IMR-90 (cell line): Measurements from ENCODE around the gene OR10D3. TPM values are rescaled to one million over a fixed set of nuclear protein-coding genes. Genes with fewer than 3 reads are reported as not detected.

ENCODE experiments used
- ATAC-seq: fragments of 200-7000 bp; cut with Tn5 transposase; 2 replicates; pipeline ENCODE4 v1.9.1; 2020; ENCODE audit warnings: low read depth, mild to moderate bottlenecking, moderate library complexity
- BruUV-seq: library from RNA; stranded (reverse); fragments of 400-500 nt; replicated peaks from 2 replicates; lab custom pipeline; 2021; lab: Mats Ljungman, UMichigan
- CTCF ChIA-PET: fragments of 300-600 bp; formaldehyde crosslinking; extraction: SDS; loops from one replicate; lab custom pipeline; 2021; ENCODE audit warnings: antibody characterized with exemption; lab: Yijun Ruan, JAX
- POLR2A ChIA-PET: fragments of 300-600 bp; sonication (Branson Sonifier 250); formaldehyde crosslinking; loops from one replicate; lab custom pipeline; 2022; ENCODE audit warnings: antibody characterized with exemption; ENCODE audit not compliant: unreplicated experiment; lab: Charles Lee
- DNase-seq: peaks from one replicate; pipeline ENCODE4 v3.0.0; 2013
- H2AFZ ChIP-seq: replicated peaks from 2 replicates; pipeline ENCODE3; 2013; ENCODE audit warnings: low read length, mild to moderate bottlenecking; ENCODE audit not compliant: poor library complexity
- H2AK5ac ChIP-seq: 2 replicates; pipeline ENCODE4 v1.6.1; 2013; ENCODE audit warnings: low read depth, low read length, inconsistent platforms
- H2AK9ac ChIP-seq: replicated peaks from 2 replicates; pipeline ENCODE3; 2013; ENCODE audit warnings: mild to moderate bottlenecking, low read depth, low read length, moderate library complexity; ENCODE audit not compliant: poor library complexity
- H2BK120ac ChIP-seq: 2 replicates; pipeline ENCODE4 v1.6.1; 2013; ENCODE audit warnings: low read depth, low read length, inconsistent platforms
- H2BK15ac ChIP-seq: 3 replicates; pipeline ENCODE4 v1.6.1; 2013; ENCODE audit warnings: low read depth, low read length, inconsistent platforms
- H2BK20ac ChIP-seq: 2 replicates; pipeline ENCODE4 v1.6.1; 2013; ENCODE audit warnings: low read depth, mild to moderate bottlenecking, inconsistent platforms, low read length, moderate library complexity
- H2BK5ac ChIP-seq: 2 replicates; pipeline ENCODE4 v1.6.1; 2013; ENCODE audit warnings: mild to moderate bottlenecking, low read depth, low read length, inconsistent platforms; ENCODE audit not compliant: poor library complexity, severe bottlenecking
- H3K14ac ChIP-seq: replicated peaks from 2 replicates; pipeline ENCODE4 v1.6.1; 2013; ENCODE audit warnings: low read depth, low read length, inconsistent platforms
- H3K18ac ChIP-seq: 2 replicates; pipeline ENCODE4 v1.6.1; 2013; ENCODE audit warnings: low read depth, low read length, control low read depth
- H3K23ac ChIP-seq: 2 replicates; pipeline ENCODE4 v1.6.1; 2013; ENCODE audit warnings: low read depth, low read length, inconsistent platforms
- H3K27ac ChIP-seq: 2 replicates; pipeline ENCODE4 v1.5.1; 2013; ENCODE audit warnings: mild to moderate bottlenecking, control low read depth, low read length; ENCODE audit not compliant: insufficient read depth
- H3K27me3 ChIP-seq: 2 replicates; pipeline ENCODE4 v1.6.1; 2013; ENCODE audit warnings: low read length; ENCODE audit not compliant: control insufficient read depth, insufficient read depth
- H3K36me3 ChIP-seq: 2 replicates; pipeline ENCODE4 v1.6.1; 2013; ENCODE audit warnings: low read length, mixed read lengths; ENCODE audit not compliant: control insufficient read depth, insufficient read depth
- H3K4ac ChIP-seq: 2 replicates; pipeline ENCODE4 v1.6.1; 2013; ENCODE audit warnings: low read depth, low read length, inconsistent platforms
- H3K4me1 ChIP-seq: 2 replicates; pipeline ENCODE4 v1.6.1; 2013; ENCODE audit warnings: low read length, mixed read lengths; ENCODE audit not compliant: control insufficient read depth, insufficient read depth
- H3K4me2 ChIP-seq: 2 replicates; pipeline ENCODE4 v1.6.1; 2013; ENCODE audit warnings: low read depth, mild to moderate bottlenecking, control low read depth, low read length, moderate library complexity
- H3K4me3 ChIP-seq: 2 replicates; pipeline ENCODE4 v1.5.1; 2013; ENCODE audit warnings: low read depth, mild to moderate bottlenecking, control low read depth, low read length, moderate library complexity; ENCODE audit not compliant: insufficient read depth
- H3K56ac ChIP-seq: 2 replicates; pipeline ENCODE4 v1.6.1; 2013; ENCODE audit warnings: low read length, inconsistent platforms; ENCODE audit not compliant: insufficient read depth; ENCODE audit errors: extremely low read depth
- H3K79me1 ChIP-seq, 2 experiments: 2 replicates each; pipeline ENCODE4 v1.6.1; 2013; ENCODE audit warnings: low read length in 2 of 2, inconsistent platforms in 1 of 2, low read depth in 1 of 2
- H3K9ac ChIP-seq: 2 replicates; pipeline ENCODE4 v1.6.1; 2013; ENCODE audit warnings: low read depth, low read length, control low read depth
- H3K9me1 ChIP-seq: 2 replicates; pipeline ENCODE4 v1.6.1; 2013; ENCODE audit warnings: low read length, inconsistent platforms; ENCODE audit not compliant: insufficient read depth
- H3K9me3 ChIP-seq: 2 replicates; pipeline ENCODE4 v1.6.1; 2013; ENCODE audit warnings: low read length; ENCODE audit not compliant: control insufficient read depth, insufficient read depth
- H4K20me1 ChIP-seq: 2 replicates; pipeline ENCODE4 v1.6.1; 2013; ENCODE audit warnings: low read length, inconsistent platforms; ENCODE audit not compliant: insufficient read depth
- H4K5ac ChIP-seq: 2 replicates; pipeline ENCODE4 v1.6.1; 2013; ENCODE audit warnings: mild to moderate bottlenecking, low read depth, low read length, control low read depth
- H4K8ac ChIP-seq, 2 experiments: 2 replicates each; pipeline ENCODE4 v1.6.1; 2013; ENCODE audit warnings: low read depth in 2 of 2, low read length in 2 of 2, control low read depth in 1 of 2, inconsistent platforms in 1 of 2
- H4K91ac ChIP-seq: 2 replicates; pipeline ENCODE4 v1.6.1; 2013; ENCODE audit warnings: low read depth, low read length, inconsistent platforms; ENCODE audit not compliant: insufficient read depth
- BHLHE40 ChIP-seq: fragments of 150-350 bp; IDR thresholded peaks from 2 replicates; pipeline ENCODE4 v1.6.1; 2016; ENCODE audit warnings: mild to moderate bottlenecking, low read depth, low read length
- CEBPB ChIP-seq: IDR thresholded peaks from 2 replicates; pipeline ENCODE4 v1.6.1; 2012; ENCODE audit warnings: low read depth, low read length, improper control_type of control experiment
- FOS ChIP-seq: fragments of 150-350 bp; IDR thresholded peaks from 2 replicates; pipeline ENCODE4 v1.6.1; 2016; ENCODE audit warnings: low read depth, low read length
- MAZ ChIP-seq: IDR thresholded peaks from 2 replicates; pipeline ENCODE4 v1.6.1; 2012; ENCODE audit warnings: low read depth, mild to moderate bottlenecking, low read length, improper control_type of control experiment, moderate library complexity, borderline replicate concordance
- MXI1 ChIP-seq: IDR thresholded peaks from 2 replicates; pipeline ENCODE4 v1.6.1; 2012; ENCODE audit warnings: low read depth, mild to moderate bottlenecking, low read length, moderate library complexity, borderline replicate concordance
- NFE2L2 ChIP-seq: fragments of 150-350 bp; IDR thresholded peaks from 2 replicates; pipeline ENCODE4 v1.6.1; 2016; ENCODE audit warnings: low read depth, mild to moderate bottlenecking, low read length
- POLR2A ChIP-seq: IDR thresholded peaks from 2 replicates; pipeline ENCODE4 v1.6.1; 2012; ENCODE audit warnings: mild to moderate bottlenecking, low read depth, low read length
- RAD21 ChIP-seq: IDR thresholded peaks from 2 replicates; pipeline ENCODE4 v1.6.1; 2012; ENCODE audit warnings: low read length, improper control_type of control experiment
- RCOR1 ChIP-seq: IDR thresholded peaks from 2 replicates; pipeline ENCODE4 v1.6.1; 2012; ENCODE audit warnings: mild to moderate bottlenecking, low read length, improper control_type of control experiment; ENCODE audit not compliant: insufficient replicate concordance
- RFX5 ChIP-seq: IDR thresholded peaks from 2 replicates; pipeline ENCODE4 v1.8.0; 2012; ENCODE audit warnings: low read depth, mild to moderate bottlenecking, low read length, moderate library complexity
- SMC3 ChIP-seq: fragments of 150-350 bp; IDR thresholded peaks from 2 replicates; pipeline ENCODE4 v1.6.1; 2016; ENCODE audit warnings: low read depth, mild to moderate bottlenecking, antibody characterized with exemption, low read length, moderate library complexity
- WGBS, 2 experiments: methylation state at CpG; one replicate each; pipeline versions ENCODE4 v1.1.5 to v1.1.7; 2013; ENCODE audit warnings: missing lambda C conversion rate in 2 of 2; ENCODE audit not compliant: insufficient read length in 1 of 2; ENCODE audit errors: extremely low coverage in 2 of 2; 5-methylcytosine and 5-hydroxymethylcytosine counted together
- dilution Hi-C: fragments of 300-500 bp; cut with HindIII; formaldehyde crosslinking; loops from one replicate; pipeline ENCODE4 v1.14.3; 2018; ENCODE audit warnings: low sequenced_read_pairs; ENCODE audit not compliant: unreplicated experiment
- in situ Hi-C: fragments of 300-500 bp; cut with MboI; formaldehyde crosslinking; loops from 3 replicates; pipeline ENCODE4 v1.14.3; 2019; ENCODE audit warnings: low sequenced_read_pairs, inconsistent platforms, mixed read lengths
- intact Hi-C: fragments of 100-400 bp; cut with micrococcal nuclease; formaldehyde crosslinking; loops from 2 replicates; pipeline ENCODE4 v1.10.0; 2022
- polyA plus RNA-seq, 3 experiments: library from polyadenylated mRNA; depleted of rRNA; stranded (reverse); fragments of >200 nt; gene quantifications; 2 replicates each; pipeline ENCODE4 v1.2.3, GENCODE V29; 2012; ENCODE audit warnings: low replicate concordance in 1 of 3
- total RNA-seq: library from RNA; depleted of rRNA; stranded (reverse); fragments of >200 nt; gene quantifications from 2 replicates; pipeline ENCODE4 v1.2.3, GENCODE V29; 2012
- TF ChIP-seq, protein P1 (sequence below): fragments of 150-350 bp; IDR thresholded peaks from 2 replicates; pipeline ENCODE4 v1.6.1; 2017; ENCODE audit warnings: mild to moderate bottlenecking, antibody characterized with exemption, low read length, low read depth
- TF ChIP-seq, protein P2 (sequence below): conservative IDR thresholded peaks from 2 replicates; pipeline ENCODE4 v1.5.1; 2012; ENCODE audit warnings: mild to moderate bottlenecking, low read depth, low read length, improper control_type of control experiment
- TF ChIP-seq, protein P3 (sequence below): fragments of 150-350 bp; IDR thresholded peaks from 2 replicates; pipeline ENCODE4 v1.6.1; 2016; ENCODE audit warnings: low read depth, mild to moderate bottlenecking, low read length, moderate library complexity, borderline replicate concordance

The OR10D3 gene
- total and polyA plus RNA-seq, 2 of the 4 experiments (the other 2 are of a cell fraction): not detected

DNA sequence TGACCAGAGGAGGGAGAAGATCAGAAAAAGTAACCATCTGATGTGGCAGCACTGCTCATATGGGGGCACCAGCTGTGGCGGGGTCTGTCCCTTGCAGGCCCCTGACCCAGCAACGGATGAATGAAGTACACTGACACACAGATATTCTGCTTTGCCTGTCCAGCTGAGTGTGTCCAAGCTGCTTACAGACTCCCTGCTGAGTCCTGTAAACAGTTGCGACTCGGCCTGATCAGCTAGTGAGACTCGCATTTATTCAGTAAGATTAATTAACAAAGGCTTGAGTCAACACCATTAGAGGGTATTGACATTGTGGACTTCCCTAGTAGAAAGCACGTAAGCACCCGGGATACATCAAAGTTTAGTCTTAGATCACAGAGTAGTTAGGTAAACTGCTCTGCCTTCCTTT is 15.3 kb upstream of the OR10D3 start:
- intact Hi-C loops: loop anchor here (5.0 kb wide), 1 partner anchor 36 kb away; no protein-coding TSS in a partner anchor

More for the DNA sequence above, 15.3 kb upstream of the OR10D3 start:
- no peaks in the 10 kb centered on the region for H4K20me1 ChIP-seq
- H3K9ac ChIP-seq: no peak overlapping the region
- no peak overlapping the region for H2BK5ac ChIP-seq
- H3K4me2 ChIP-seq: no peak overlapping the region
- no peaks in the 10 kb centered on the region for H3K36me3 ChIP-seq
- no peaks in the 10 kb centered on the region for H3K4me1 ChIP-seq
- no peak for ATAC-seq
- ChIA-PET POLR2A (no interaction called here), CTCF (no interaction called here)
- no peak overlapping the region for H2BK20ac ChIP-seq
- no peak overlapping the region for H4K91ac ChIP-seq
- no peak overlapping the region for H3K27ac ChIP-seq
- no peak for DNase-seq
- H4K8ac ChIP-seq: no peak overlapping the region
- in situ Hi-C loops: no loop called here
- no peak overlapping the region for H3K14ac ChIP-seq
- no peaks in the 10 kb centered on the region for H3K79me1 ChIP-seq
- WGBS, 2 experiments: 12% methylated on average over 2 of the region's 7 CpGs; no CpG with 5 or more reads in 1 of the 2 experiments
- no peak overlapping the region for H4K5ac ChIP-seq
- no peak overlapping the region for H3K4me3 ChIP-seq
- H3K18ac ChIP-seq: no peak overlapping the region
- no peak overlapping the region for H2AFZ ChIP-seq
- no peaks in the 10 kb centered on the region for H3K27me3 ChIP-seq
- no peak overlapping the region for H3K23ac ChIP-seq
- dilution Hi-C loops: no loop called here
- H2BK120ac ChIP-seq: no peak overlapping the region
- H2BK15ac ChIP-seq: no peak overlapping the region
- no peak overlapping the region for H3K4ac ChIP-seq
- BruUV-seq: no TSS peak
- TF ChIP-seq FOS (no peak), SMC3 (no peak), MXI1 (no peak), BHLHE40 (no peak), RAD21 (no peak), NFE2L2 (no peak), POLR2A (no peak), CEBPB (no peak), MAZ (no peak), RFX5 (no peak), RCOR1 (no peak)
- TF ChIP-seq, protein P1, sequence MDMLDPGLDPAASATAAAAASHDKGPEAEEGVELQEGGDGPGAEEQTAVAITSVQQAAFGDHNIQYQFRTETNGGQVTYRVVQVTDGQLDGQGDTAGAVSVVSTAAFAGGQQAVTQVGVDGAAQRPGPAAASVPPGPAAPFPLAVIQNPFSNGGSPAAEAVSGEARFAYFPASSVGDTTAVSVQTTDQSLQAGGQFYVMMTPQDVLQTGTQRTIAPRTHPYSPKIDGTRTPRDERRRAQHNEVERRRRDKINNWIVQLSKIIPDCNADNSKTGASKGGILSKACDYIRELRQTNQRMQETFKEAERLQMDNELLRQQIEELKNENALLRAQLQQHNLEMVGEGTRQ: no peak
- TF ChIP-seq, protein P2, sequence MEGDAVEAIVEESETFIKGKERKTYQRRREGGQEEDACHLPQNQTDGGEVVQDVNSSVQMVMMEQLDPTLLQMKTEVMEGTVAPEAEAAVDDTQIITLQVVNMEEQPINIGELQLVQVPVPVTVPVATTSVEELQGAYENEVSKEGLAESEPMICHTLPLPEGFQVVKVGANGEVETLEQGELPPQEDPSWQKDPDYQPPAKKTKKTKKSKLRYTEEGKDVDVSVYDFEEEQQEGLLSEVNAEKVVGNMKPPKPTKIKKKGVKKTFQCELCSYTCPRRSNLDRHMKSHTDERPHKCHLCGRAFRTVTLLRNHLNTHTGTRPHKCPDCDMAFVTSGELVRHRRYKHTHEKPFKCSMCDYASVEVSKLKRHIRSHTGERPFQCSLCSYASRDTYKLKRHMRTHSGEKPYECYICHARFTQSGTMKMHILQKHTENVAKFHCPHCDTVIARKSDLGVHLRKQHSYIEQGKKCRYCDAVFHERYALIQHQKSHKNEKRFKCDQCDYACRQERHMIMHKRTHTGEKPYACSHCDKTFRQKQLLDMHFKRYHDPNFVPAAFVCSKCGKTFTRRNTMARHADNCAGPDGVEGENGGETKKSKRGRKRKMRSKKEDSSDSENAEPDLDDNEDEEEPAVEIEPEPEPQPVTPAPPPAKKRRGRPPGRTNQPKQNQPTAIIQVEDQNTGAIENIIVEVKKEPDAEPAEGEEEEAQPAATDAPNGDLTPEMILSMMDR: no peak
- TF ChIP-seq, protein P3, sequence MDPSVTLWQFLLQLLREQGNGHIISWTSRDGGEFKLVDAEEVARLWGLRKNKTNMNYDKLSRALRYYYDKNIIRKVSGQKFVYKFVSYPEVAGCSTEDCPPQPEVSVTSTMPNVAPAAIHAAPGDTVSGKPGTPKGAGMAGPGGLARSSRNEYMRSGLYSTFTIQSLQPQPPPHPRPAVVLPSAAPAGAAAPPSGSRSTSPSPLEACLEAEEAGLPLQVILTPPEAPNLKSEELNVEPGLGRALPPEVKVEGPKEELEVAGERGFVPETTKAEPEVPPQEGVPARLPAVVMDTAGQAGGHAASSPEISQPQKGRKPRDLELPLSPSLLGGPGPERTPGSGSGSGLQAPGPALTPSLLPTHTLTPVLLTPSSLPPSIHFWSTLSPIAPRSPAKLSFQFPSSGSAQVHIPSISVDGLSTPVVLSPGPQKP: no peak
- H3K9me1 ChIP-seq: no peaks in the 10 kb centered on the region
- no peaks in the 10 kb centered on the region for H3K9me3 ChIP-seq
- no peak overlapping the region for H2AK9ac ChIP-seq
- H2AK5ac ChIP-seq: no peak overlapping the region
- H3K56ac ChIP-seq: no peak overlapping the region
